A204.1 (cell line): ENCODE results near the gene SBK1.
"Not testable (repeated sequence)": the region's sequence is repeated elsewhere in the genome, so short reads cannot be mapped to it uniquely, and the experiment has no call there.

Experiments used
- FAIRE-seq: peaks from 2 replicates; lab custom pipeline; 2012; peaks lifted over from hg19 to GRCh38; lab: Jason Lieb, UNC

SBK1 gene

DNA sequence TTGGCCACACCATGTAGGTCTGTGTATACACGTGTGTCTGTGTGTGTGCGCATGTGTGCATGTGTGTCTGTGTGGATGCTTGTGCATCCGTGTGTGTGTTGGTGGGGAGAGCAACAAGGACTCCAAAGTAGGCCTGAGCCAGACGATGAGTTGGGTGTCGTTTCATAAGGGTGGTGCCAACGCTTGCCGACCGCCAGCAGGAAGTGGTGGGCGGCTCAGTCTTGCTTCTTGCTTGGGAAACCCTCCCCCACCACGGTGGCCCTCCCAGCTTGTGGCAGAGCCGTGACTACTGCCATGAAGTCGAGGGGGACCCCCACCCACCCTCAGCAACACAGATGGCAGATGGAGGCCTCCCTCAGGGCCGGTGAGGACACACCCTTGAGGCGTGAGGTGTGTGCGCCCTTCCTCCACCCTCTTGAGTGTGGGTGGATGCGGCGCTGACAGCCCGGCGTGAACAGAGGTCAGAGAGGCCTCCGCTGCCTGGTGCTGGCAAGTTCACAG, 17.5 kb downstream of the SBK1 start:
- no peak for FAIRE-seq

DNA sequence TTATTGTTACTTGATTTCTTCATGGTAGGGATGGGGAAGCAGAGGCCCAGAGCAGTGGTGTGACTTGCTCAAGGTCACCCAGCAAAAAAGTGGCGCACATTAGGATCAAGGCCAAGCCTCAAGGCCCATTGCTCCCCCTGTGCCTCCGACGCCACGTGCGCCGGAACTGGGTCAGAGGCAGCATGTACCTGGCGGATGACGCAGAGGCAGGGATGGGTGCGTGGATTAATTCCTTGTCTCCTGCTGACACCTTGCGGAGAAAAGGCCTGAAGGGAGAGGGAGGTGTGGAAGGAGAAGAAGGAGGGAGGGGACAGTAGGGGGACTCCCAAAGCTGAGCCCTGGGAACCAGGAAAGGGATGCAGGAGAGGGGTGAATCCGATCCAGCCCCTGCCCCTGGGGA, 18.5 kb downstream of the SBK1 start:
- FAIRE-seq, result no peak

DNA sequence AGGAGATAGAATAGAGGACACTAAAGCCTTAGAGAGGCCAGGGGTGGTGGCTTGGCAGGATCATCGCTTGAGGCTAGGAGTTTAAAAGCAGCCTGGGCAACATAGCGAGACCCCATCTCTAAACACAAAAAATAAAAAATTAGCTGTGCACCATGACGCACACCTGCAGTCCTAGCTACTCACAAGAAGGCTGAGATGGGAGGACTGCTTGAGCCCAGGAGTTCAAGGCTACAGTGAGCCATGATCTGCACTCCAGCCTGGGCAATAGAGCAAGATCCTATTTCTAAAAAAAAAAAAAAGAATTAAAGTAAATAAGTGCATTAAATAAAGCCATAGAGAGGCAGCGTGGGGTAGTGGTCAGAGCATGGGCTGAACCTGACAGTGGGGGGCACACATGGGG, 19.1 kb downstream of the SBK1 start:
- FAIRE-seq, result no peak

GRCh38 chr16:28311913-28312312, 19.6 kb downstream of the SBK1 start:
- no peak for FAIRE-seq

GRCh38 chr16:28312327-28312726, 20.0 kb downstream of the SBK1 start:
- FAIRE-seq, result no peak

DNA sequence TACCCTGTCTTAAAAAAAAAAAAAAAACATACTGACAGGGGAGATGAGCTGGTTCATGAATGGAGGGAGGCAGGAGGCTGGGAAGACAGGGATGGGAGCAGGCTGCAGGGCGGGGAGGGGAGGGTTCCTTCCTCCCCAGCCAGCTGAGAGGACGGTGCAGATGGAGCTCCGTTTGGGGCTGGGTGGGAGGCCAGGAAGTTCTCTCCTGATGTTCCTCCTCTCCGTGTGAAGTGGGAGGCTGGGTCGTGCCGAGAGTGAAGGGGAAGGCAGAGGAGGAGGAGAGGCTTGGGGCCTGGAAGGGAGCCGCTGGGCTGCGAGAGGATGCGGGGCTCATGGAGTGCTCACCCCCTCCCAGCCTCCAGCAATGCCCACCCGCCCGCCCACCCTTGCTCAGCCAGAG, 21.3 kb downstream of the SBK1 start:
- FAIRE-seq, result no peak

DNA sequence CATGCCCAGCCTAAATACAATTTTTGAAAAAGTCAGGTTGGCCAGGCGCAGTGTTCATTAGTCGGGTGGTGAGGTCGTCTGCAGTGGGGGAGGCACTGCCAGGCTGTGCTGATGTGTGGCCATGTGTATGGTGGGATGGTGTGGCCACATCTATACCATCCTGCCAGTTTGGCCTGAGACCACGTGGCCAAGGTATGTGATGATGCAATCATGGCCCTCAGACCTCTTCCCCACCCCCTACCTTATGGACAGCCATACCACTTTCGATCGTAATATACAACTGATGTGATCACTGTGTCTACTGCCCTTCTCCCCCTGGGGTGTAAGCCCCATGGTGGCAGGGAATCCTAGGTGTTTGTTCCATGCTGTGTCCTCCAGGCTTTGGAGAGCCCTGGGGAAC, 23.7 kb downstream of the SBK1 start:
- FAIRE-seq, result no peak

DNA sequence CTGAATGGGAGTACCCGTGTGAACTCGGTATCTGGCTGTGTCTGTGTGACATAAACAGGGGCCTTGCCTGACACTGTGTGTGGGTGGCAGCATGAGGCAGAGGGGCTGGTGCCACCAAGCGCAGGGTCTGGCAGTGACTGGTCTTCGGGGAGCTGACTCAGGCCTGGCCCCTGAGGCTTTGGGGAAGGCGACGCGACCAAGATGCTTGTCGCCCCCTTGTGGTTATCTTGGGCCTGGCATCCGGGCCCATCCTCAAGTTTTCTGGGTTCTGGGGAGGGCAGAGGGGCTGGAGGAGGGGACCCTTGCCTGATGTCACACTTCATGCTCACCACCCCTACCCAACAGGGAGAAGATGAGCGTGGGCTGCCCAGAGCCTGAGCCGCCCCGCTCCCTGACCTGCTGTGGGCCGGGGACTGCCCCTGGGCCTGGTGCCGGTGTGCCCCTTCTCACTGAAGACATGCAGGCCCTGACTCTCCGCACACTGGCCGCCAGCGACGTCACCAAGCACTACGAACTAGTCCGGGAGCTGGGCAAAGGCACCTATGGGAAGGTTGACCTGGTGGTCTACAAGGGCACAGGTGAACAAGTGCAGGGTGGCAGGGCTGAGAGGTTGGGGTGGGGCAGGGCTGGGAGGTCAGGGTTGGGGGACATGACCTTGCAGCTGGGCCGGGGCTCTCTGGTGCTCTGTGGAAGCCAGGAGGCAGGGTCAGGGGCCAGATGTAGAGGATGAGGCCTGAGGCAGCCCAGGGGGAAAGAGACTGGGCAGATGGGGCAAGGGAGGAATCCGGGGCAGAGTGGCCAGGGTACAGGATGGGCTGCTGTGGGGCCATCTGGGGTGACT, 24.9 kb downstream of the SBK1 start:
- FAIRE-seq, result no peak

GRCh38 chr16:28318042-28318744, 25.9 kb downstream of the SBK1 start:
- no peak for FAIRE-seq

DNA sequence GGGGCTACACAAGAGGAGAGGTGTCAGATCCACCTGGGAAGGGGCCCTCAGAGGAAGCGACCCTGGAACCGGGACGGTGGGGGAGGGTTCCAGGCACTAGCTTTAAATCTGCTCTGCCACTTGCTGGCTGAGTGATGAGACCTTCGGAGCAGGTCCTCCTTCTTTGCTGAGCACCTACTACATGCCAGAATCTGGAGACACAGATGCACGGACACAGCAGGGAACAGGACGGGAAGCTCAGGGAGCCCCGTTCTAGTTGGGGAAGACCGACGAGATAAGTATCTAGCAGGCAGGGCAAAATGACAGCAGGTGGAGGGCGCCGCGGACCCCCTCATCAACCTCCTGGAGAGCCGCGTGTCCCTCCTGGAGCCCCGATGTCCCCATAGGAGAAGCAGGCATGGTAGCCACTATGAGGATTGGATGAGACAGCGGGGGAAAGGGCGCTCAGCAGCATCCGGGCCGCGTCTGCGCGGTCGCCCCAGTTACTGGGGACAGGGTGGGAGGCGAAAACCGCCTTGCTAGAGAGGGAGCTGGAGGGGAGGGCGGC, 27.2 kb downstream of the SBK1 start:
- no peak for FAIRE-seq

- FAIRE-seq, result no peak
Observed at GRCh38 chr16:28320023-28320561, 27.8 kb downstream of the SBK1 start.

DNA sequence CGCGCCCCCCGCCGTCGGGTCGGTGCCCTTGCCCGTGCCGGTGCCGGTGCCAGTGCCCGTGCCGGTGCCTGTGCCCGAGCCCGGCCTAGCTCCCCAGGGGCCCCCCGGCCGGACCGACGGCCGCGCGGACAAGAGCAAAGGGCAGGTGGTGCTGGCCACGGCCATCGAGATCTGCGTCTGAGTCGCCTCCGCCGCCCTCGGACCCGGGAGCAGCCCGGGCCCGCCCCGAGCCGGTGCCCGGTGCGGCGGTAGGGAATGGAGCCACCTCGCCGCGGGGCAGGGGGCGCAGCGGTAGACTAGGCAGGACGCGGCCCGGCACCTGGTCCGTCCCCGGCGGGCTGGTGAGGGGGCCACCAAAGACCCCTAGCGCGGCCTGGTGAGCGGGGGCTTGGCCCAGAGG, 28.4 kb downstream of the SBK1 start:
- FAIRE-seq, result no peak

DNA sequence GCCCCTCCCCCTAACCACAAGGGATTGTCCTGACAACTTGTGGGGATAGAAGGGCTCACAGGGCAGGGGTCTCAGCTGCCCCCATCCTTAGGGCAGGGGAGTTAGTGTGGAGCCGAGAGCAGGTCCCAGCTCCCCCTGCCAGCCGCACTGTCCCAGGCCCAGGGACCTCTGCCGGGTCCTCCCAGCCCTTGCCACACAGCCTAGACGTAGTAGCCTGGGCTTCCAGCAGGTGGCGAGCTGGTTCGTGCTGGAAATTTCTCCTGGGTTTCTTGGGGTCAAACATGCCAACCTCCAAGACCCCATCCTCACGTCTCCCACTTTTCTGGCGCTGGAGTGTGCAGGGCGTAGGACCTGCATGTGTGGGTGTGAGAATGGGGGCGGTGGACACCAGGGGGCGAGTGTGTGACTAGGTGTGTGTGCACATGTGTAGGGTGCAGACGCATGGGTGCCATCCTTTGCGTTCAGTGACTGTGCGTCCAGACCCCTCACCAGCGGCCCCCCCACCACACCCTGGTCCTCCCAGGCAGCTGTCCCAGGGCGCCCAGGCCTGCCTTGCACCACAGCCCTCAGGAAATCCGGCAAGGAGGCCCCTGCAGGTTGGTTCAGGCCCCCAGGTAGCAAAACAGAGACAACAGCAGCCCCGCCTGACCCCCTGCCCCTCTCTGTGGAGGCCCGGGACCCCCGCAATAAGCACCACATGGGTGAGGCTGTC, 29.5 kb downstream of the SBK1 start:
- FAIRE-seq, result no peak

- no peak for FAIRE-seq
Observed at GRCh38 chr16:28324235-28324886, 32.0 kb downstream of the SBK1 start.

GRCh38 chr16:28324887-28325279, 32.6 kb downstream of the SBK1 start:
- no peak for FAIRE-seq

DNA sequence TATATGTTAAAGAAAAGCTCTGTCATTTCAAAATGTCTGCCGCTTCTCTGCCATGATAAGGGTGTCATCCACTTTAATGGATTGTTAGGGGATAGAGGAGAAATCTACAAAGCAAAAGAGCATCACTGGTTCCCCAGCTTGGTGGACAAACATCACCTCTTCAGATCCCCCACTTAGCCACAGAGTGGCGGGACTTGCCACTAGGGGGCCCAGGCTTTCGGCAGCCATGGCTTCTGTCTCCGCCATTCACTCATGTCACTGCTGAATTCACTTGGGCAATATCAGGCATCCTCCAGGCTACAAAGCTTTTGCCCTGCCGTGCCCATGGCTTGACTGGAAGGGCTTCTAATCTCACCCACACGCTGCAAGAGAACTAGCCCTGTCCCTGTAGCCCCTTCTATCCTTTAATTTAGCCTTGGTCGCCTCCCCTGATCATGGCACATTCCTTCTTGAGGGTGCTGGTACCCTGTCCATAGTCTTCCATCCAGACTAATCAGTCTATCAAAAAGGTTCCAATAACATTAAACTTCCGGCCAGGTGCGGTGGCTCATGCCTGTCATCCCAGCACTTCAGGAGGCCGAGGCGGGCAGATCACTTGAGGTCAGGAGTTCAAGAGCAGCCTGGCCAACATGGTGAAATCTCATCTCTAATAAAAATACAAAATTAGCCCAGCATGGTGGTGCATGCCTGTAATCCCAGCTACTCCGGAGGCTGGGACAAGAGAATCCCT, 34.7 kb downstream of the SBK1 start:
- FAIRE-seq, result no peak

DNA sequence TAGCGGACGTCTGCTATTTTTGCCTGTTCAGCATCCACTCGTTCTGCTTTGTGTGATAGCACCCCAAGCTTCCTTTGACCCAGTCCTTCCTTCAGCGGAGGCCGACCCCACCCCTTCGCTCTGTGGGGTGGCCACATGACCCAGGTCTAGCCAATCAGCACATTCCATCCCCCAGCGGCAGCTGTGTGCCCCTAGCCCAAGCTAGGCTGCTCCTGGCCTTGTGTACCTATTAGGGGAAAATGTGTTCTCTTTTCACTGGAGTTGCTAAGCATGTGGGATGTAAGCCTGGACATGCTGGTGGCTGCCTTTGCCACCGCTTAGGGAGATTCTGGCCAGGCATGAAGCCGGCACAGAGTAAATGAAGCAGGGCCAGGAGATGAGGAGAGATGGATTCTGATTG, 37.9 kb downstream of the SBK1 start:
- FAIRE-seq, result not testable (repeated sequence)

GRCh38 chr16:28330981-28331380, 38.7 kb downstream of the SBK1 start:
- FAIRE-seq, result not testable (repeated sequence)

DNA sequence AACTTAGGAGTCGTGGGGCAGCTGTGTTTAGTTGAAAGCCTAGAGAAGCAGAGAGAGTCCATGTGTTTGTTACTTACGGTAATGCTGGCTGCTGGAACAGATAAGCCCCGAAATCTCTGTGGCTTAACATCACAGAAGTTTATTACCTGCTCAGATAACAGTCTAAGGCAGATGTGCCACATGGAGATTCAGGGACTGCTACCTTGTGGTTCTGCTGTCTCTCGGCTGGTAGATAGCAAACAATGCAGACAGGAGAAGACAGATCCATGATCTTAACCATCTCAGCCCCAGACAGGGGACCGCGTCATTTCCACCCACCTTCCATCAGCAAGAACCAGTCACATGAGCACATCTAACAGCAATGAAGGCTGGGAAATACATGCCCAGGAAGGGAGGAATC, 40.3 kb downstream of the SBK1 start:
- FAIRE-seq, result not testable (repeated sequence)

DNA sequence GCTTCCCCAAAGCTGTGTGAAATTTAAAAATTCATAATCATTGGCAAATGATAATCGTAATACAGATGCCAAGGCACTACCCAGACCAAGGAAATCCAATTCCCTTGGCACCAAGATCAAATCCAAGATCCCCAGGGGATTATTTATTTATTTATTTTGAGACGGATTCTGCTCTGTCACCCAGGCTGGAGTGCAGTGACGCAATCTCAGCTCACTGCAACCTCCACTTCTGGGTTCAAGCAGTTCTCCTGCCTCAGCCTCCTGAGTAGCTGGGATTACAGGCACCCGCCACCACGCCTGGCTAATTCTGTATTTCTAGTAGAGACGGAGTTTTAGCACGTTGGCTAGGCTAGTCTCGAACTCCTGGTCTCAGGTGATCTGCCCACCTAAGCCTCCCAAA, 43.4 kb downstream of the SBK1 start:
- not testable (repeated sequence) for FAIRE-seq
